GM21529 (cell line): ENCODE data around the gene NSMCE1.
A peak's percentile ranks its signal among the peaks of the same experiment; 100 is the strongest.

Source experiments
- ATAC-seq: cut with Tn5 transposase; IDR thresholded peaks from one replicate; pipeline ENCODE4 v1.9.1; 2021; ENCODE audit not compliant: unreplicated experiment

NSMCE1 gene, protein sequence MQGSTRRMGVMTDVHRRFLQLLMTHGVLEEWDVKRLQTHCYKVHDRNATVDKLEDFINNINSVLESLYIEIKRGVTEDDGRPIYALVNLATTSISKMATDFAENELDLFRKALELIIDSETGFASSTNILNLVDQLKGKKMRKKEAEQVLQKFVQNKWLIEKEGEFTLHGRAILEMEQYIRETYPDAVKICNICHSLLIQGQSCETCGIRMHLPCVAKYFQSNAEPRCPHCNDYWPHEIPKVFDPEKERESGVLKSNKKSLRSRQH

DNA sequence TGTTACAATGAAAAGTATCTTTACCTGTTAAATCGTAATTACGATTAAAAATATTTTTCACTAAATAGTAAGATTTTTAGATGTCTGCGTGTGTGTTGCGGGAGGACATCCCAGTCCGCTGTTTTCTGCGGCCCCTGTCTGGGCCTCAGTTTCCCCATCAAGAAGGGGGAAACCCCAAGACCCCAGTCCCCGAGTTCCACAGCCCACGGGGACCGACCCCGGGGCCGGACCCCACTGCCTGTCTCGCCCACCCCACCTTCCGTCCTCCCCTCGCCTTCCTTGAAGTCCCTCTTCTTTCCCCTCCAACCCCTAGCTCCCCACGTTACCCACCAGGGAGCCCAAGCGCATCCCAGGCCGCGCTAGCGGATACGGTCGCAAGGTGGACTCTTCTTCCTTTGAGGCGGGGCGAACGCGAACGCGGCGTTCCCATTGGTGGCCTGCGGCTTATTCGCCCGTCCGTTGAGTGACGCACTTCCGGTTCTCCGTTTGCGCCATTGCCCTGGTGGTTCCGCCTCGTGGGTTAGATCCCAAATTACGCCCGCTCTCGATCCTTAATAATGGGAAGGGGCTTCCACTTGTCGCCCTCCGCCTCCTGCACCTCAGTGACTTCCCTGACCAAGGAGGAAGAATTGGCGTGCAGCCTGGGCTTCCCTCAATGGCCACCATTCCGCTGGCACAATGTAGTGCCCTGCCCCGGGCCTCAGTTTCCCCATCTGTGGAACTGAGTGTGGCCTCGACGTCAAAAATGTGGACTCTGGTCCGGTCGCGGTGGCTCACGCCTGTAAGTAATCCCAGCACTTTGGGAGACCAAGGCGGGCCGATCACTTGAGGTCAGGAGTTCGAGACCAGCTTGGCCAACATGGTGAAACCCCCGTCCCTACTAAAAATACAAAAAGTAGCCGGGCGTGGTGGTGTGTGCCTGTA is at the start of gene NSMCE1:
Gene NSMCE1 (minus strand): TSS at position 397 of the 924 bp plus-strand sequence. CDS start 11,202 bp downstream, outside the sequence.
- ATAC-seq = peak; percentile 91

GRCh38 chr16:27317738-27318391 is 49.3 kb upstream of the NSMCE1 start:
- no peak for ATAC-seq

DNA sequence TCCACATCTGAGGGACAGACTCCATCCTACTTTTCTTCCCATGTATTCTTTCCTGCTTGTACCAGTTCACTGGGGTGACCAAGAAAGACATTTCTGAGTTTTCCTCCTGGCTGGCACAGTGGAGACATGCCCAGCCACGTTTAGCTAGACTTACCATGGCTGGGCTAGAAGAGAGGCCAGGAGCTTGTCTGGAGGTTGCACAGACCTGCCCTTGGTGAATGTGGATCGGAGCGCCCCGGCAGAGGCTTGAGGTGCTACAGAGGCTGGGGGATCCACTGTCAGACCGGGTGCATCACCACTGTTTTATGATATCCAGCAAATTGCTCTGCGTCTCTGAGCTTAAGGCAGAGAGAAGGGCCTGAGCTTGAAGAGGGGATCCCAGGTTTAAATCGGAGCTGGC is 48.7 kb upstream of the NSMCE1 start:
- ATAC-seq = no peak

DNA sequence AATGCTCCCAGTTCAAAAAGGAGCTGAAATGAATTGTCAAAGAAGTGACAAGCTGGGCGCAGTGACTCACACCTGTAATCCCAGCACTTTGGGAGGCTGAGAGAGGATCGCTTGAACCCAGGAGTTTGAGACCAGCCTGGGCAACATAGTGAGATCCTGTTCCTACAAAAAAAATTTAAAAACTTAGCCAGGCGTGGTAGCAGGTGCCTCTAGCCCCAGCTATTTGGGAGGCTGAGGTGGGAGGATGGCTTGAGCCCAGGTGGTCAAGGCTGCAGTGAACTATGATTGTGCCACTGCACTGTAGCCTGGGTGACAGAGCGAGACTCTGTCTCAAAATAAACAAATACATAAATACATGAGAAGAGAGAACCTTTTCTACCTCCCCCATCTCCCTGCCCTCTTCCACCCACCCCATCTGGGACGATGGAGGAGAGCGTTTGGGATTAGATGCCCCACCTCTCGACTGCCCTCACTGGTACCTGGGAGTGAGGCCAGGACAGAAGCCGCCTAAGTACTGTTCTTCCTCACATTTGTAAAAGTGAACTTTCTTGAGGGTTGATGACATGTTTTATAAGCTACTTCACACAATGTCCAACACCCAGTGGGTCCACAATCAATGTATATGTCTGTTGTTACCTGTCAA is 47.6 kb upstream of the NSMCE1 start:
- no peak for ATAC-seq

DNA sequence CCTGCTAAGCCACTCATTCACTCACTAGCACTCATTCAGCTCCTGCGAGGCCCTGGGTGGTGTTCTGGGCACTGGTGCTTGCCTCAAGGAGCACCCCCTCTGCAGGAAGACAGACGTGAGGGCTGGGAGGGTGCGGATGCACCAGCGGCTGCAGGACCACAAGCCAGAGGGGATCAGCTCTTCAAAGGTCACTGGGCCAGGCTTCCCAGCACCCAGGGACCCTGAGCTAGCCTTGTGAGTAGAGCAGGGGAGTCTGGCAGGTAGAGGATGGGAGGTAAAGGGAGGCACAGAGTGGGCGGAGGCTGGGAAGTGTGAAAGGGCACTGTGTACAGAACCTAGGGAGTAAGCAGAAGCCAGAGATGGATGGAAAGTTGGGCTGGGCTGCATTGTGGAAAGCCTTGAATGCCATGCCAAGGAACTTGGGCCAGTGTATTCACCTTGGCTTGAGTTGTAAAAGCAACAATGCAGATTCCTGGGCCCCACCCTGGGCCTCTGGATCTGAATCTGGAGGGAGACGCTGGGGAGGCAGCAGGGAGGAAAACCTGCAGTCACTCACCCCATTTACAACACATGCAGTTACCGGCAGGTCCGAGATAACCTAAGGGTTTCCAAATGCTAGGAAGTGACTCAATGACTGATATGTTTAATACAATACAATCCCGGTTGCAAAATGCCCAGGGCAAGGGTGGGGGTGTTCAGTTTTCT is 46.9 kb upstream of the NSMCE1 start:
- no peak for ATAC-seq

- no peak for ATAC-seq
These were observed 46.4 kb upstream of the NSMCE1 start for GRCh38 chr16:27314986-27315332.

GRCh38 chr16:27314161-27314723 is 45.7 kb upstream of the NSMCE1 start:
- peak; percentile 25 for ATAC-seq

- peak; percentile 60 for ATAC-seq
These were observed 45.0 kb upstream of the NSMCE1 start, which contains the start of gene IL4R for GRCh38 chr16:27313422-27314160. IL4R (plus strand) TSS chr16:27313974; CDS start chr16:27340204, 26,230 bp downstream.

- ATAC-seq = no peak
These were observed 44.2 kb upstream of the NSMCE1 start for GRCh38 chr16:27312580-27313421.

DNA sequence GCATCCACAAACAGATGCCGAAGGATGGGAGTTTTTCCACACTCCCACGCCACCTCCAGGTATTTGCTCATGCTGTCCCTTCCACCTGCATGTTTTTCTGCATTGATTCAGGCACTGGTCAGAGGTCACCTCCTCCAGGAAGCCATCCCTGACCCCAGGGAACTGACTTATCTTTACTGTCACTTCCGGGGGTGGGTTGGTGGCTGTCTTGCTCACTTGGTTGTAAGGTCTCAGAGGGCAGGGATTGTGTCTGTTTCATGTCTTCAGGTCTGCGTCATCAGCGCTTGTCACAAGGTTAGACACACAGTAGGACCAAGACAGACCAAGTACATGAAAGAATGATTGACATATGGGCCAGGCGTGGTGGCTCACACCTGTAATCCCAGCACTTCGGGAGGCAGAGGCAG is 43.3 kb upstream of the NSMCE1 start:
- no peak for ATAC-seq

GRCh38 chr16:27311448-27311830 is 42.9 kb upstream of the NSMCE1 start:
- no peak for ATAC-seq

DNA sequence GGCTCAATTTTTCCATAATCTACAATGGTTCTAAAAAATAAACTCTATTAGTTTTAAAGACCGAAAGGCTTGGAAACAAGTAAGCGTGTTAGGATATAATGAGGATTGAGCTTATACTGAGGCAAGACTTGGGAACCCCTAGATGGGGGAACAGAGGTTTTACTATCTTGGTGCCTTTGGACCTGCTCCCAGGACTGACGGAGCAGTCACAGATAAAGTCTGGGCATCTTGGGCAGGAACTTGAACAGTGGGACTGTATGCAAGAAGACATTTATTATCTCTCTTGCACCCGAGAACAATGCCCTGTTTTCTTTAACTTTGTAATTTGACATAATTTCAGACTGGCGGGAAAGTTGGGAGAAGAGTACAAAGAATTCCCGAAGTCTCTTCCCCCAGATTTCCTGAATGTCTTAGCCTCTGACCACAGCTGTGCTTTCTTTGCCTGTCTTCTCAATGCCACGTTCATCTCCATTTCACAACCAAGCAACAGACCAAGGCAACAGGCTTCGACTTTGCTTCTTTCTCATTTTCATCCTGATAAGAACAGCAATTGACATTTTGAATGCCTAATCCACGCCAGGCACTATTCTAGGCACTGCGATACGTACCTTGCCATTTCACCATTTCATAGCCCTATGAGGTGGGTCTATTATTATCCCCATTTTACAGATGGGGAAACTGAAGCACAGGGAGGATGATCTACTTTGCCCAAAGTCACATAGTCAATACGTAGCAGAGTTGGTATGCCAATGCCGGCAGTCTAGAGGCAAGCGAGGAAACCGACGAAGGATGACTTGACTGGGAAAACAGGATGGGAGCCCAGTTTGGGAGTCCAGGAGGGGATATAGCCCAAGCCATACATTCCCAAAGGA is 42.2 kb upstream of the NSMCE1 start:
- ATAC-seq = no peak

GRCh38 chr16:27308792-27309191 is 40.2 kb upstream of the NSMCE1 start:
- ATAC-seq = no peak

GRCh38 chr16:27305839-27306442 is 37.4 kb upstream of the NSMCE1 start:
- no peak for ATAC-seq

- ATAC-seq = no peak
These were observed 36.5 kb upstream of the NSMCE1 start for GRCh38 chr16:27304881-27305745.

DNA sequence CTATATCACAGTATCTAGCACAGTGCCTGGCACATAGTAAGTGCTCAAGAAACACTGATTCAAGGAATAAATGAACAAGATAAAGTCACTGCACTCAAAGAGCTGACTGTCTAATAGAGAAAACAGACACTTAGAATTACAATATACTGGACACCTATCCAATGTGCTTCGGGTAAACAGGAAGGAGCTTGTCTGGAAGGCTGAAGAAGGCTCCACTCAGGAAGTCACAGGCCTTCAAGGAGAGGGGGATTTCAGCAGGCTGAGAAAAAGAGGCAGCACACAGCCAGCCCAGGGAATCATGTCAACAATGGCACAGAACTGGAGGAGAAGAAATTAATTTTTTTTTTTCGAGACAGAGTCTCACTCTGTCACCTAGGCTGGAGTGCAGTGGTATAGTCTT is 35.5 kb upstream of the NSMCE1 start:
- no peak for ATAC-seq
